ENCODE results near the gene ZMYM5.
"Not testable (repeated sequence)": the region's sequence is repeated elsewhere in the genome, so short reads cannot be mapped to it uniquely, and the experiment has no call there.

ZMYM5 gene

DNA sequence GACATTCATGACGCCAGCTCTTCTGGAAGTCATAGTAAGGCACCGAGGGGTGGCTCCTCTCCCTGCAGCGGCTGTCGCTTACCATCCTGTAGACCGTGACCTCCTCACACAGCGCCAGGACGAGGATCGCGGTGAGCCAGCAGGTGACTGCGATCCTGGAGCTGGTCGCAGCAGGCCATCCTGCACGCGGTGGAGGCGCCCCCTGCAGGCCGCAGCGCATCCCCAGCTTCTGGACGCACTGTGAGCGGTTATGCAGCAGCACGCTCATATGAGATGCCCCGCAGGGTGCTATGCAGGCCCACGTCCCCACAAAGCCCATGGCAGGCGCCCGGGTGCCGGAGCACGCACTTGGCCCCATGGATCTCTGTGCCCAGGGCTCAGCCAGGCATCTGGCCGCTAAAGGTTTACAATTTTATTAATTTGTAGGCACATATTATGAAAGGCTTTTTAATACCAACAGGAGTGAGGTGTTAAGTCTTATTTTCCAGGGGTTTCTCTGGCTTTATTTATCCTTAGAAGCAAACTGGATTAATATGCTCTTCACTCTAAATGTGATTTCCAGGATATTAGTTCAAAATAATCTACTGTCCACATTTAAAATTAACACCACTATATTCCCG, 45.1 kb downstream of the ZMYM5 start:
- peak; percentile 5 for DNase-seq

DNA sequence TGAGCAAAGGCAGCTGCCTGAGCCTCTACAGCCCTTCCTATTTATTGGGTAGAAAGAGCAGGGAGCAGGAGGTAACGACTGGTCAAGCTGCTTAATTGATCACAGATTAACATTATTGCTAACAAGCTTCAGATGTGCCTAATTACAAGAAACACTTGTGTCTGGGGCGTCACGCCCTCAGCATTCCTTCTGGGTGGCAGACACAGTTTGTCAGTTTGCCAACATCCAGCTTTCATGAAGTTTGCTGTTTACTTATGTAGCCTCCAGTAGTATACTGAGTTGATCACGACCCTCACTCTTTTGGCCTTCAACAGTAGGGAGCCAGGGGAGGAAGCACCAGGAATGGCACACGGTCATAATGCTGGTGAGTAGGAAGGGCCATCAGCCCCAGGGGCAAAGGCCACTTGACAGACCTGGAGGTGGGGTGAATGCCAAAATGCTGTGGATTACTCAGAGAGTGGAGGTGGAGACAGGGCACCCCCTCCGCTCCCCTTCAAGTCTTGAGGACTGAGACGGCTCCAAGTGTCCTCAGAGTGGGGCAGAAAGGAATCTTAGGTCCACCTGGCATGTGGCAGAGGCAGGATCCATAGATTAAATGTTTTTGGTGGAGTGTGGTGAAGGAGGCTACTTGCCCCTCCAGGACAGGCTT, 45.8 kb downstream of the ZMYM5 start:
- no peak for DNase-seq

DNA sequence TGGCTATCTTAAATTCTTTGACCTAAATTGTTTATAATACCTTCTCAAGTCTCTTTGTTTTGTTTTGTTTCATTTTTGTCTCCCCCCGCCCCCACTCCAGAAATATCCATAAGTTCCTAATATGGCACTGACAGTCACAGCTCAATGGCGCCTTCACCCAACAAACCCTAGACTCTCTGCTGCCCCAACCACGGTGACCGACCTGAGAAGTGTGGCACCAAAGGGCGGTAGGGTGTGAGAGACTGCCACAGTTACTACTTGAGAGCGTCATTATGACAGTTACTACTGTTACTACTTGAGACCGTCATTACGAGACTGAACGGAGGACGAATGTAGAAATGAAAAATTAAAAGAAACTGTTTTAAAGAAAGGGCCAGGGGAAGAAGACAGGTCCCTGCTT, 46.3 kb downstream of the ZMYM5 start:
- DNase-seq, result no peak

DNA sequence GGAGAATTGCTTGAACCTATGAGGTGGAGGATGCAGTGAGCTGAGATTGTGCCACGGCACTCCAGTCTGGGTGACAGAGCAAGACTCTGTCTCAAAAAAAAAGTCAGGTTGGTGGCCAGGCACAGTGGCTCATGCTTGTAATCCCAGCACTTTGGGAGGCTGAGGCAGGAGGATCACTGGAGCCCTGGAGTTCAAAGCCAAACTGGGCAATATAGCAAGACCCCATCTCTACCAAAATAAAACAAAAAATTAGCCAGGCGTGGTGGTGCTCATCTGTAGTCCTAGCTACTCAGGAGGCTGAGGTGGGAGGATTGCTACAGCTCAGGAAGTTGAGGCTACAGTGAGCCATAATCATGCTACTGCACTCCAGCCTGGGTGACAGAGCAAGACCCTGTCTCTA, 47.6 kb downstream of the ZMYM5 start:
- DNase-seq, result not testable (repeated sequence)

DNA sequence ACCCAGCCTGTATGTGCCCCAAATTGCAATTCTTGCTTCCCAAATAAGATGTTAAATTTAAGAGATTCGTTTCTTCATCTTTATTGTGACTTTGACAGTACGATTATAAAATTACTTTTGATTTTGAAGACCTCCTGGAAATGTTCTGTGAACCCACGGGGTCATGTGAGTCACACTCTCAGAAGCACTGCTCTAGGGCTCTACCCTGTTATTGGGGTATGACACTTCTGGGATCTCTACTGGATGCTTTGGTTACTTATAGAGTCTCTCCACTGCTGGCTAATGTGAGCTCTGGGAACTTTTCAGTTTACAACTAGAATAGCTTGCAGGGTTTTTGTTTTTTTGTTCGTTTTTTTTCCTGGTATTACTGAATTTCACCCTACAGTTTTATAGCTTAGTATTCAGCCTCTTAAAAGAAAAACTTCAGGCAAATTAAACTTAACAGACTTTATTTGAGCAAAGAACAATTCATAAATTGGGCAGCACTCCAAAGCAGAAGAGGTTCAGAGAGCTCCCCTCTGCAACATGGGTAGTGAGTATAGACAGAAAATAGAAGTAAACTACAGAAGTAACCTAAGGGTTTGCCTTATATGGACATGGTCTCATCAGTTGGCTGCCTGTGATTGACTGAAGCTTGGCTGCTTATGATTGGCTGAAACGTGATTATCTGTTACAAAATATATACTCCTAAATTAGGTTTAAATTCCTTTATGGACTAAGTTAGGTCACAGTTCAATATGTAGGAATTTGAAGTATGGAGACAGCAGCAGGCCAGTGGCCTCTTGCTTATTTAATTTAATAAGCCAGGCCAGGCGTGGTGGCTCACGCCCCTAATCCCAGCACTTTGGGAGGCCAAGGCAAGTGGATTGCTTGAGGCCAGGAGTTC, 52.2 kb downstream of the ZMYM5 start:
- no peak for DNase-seq

DNA sequence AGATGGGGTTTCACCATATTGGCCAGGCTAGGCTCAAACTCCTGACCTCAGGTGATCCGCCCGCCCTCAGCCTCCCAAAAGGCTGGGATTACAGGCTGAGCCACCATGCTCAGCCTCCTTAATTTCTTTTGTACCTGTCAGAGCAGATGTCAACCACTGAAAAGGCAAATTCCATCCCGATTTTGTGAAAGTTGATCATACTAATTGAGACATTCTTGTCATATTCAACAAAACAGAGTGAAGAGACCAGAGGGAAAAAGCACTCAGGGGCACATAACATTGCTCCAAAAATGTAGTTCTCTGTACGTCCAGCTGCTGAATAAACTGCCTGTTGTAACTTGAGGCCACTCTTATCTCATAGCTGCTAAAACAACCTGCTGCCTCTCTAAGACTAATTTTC, 53.3 kb downstream of the ZMYM5 start:
- DNase-seq, result no peak

DNA sequence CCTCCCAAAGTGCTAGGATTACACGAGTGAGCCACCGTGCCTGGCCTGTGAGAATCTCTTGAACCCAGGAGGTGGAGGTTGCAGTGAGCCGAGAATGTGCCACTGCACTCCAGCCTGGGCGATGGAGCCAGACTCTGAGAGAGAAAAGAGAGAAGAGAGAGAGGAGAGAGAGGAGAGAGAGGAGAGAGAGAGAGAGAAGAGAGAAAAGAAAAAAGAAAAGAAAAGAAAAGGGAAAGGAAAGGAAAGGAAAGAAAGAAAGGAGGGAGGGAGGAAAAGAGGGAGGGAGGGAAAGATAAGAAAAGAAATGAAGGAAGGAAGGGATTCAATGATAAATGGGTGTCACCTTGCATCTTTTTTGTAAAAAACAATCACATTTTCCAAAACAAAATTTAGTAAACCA, 57.7 kb downstream of the ZMYM5 start:
- DNase-seq, result no peak

DNA sequence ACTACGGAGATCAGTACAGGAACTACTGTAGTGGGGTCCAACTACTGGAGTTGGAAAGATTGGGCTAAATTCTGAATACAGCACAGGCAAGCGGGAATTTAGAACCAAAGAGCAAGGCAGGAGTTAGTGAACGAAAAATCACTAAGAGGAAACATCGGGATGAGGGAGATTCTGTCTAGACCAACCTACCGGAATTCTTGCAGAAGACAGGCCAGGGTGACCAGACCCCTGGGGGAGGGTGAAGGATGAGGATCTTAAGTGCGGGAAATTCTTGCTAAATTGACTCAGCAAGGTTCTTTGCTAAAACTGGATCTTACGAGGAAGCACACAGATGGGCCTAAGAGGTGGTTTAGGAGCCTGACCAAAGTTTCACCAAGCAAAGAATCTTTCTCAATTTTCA, 67.5 kb downstream of the ZMYM5 start:
- no peak for DNase-seq

DNA sequence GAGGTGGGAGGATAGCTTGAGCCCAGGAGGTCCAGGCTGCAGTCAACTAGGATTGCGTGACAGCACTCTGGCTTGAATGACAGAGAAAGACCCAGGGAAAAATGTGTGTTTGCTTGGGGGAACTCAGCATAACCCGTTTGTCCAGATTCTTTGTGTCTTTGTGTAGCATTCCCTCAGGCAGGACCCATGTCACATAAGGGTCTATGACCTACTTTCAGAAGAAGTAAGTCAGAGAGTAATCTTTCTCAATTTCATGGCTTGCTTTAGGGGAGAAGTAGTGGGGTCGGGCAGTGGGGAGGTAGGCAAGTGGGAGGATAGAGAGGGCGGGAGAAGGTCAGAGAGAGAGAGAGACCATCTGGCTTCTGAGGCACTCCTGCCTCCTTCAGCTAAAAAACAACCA, 68.8 kb downstream of the ZMYM5 start:
- no peak for DNase-seq

DNA sequence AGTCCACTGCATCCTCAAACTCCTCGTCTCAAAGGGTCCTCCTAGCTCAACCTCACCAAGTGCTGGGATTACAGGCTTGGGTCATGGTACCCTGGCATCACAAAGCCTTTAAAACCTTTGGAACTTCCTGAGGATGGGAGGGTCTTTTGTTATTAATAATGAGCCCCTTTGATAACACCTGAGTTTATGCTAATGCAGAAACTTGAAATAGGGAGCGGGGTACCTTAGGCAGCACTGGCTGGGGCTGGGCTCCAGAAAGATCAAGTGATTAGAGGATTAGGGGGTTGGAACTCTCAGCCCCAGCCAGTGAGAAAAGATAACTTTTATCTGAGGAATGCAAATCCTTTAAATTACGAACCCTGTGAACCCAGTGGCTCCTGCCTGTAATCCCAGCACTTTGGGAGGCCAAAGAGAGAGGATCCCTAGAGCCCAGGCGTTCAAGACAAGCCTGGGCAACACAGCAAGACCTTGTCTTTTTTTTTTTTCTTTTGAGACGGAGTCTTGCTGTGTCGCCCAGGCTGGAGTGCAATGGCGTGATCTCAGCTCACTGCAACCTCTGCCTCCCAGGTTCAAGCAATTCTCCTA, 71.4 kb downstream of the ZMYM5 start:
- DNase-seq, result no peak

DNA sequence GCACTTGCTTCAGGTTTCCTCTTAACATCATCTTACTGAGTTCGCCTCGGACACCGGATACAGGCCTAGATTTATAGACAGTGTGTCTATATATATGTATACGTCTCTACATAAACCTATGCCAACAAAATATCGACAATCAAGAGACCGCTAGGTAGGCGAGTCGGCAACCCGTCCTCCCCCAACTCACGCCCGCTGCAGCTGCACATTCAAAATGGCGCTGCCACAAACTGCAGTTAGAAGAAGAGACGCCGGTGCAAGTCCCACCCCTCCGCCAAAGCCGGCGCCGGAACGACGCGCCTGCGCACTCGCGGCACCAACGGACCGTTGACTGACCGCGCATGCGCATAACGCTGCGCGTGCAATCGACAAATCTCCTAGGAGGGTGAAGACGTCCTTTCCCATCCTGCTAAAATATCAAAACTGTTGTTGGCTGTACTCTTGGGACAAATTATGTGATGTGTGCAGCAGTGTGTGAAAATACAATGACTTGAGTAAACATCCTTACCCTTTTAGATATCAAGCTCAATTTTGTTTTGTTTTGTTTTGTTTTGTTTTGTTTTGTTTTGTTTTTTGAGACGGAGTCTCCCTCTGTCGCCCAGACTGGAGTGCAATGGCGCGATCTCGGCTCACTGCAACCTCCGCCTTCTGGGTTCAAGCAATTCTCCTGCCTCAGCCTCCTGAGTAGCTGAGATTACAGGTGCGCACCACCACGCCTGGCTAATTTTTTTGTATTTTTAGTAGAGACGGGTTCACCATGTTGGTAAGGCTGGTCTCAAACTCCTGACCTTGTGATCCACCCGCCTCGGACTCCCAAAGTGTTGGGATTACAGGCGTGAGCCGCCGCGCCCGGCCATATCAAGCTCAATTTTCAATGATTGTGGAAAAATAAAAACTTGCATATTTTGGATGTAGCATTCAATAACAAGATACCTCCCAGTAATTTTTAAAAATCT, 80.4 kb downstream of the ZMYM5 start, which contains the start of gene PSPC1:
Gene PSPC1 (minus strand): TSS at position 219 of the 956 bp plus-strand sequence. CDS start 188 bp downstream, at position 31.
- peak; percentile 94 for DNase-seq

DNA sequence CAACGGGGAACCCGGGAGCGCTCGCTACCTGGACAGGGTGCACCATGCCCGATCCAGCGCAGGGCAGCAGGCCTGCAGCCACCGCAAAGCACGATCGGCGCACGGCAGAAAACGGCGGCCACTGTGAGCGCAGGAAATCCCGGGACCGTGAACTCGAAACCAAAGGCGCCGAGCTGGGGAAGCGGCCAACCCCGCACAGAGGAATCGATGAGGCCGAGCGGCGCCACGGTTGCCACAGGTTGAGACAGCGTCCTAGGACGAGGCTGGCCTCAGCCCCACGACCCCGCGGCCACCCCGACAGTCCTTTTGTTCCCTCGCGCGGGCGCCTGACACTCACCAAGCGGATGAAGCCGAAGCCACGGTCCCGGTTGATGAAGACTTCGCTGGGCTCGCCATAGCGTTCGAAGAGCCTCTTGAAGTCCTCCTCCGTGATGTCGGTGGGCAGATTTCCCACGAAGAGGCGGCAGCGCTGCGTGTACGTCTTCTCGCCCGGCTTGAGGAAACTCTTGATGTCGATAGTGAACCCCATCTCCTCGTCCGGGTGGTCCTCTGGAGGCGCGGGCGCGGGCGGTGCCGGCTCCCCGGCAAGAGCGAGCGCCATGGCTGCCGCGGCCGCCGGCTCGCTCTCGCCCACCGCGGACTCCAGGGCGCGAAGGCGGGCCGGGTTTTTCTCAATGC, 81.3 kb downstream of the ZMYM5 start:
- peak; percentile 42 for DNase-seq

DNA sequence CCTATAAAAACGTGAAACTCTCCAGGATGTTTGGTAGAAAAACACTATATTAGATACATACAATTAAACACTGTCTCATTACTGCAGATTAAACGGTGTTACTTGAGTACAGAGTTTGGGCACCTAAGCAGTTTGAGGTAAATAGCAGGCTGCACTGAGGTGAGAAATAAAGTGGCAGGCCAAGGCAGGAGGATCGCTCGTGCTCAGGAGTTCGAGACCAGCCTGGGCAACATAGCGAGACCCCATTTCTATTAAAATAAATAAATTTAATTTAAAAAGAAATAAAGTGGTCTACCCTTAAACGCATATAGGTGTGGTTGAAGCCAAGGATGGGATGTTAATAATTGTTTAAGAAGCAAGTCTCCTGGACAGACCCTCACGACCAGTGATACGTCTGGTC, 81.9 kb downstream of the ZMYM5 start:
- no peak for DNase-seq

DNA sequence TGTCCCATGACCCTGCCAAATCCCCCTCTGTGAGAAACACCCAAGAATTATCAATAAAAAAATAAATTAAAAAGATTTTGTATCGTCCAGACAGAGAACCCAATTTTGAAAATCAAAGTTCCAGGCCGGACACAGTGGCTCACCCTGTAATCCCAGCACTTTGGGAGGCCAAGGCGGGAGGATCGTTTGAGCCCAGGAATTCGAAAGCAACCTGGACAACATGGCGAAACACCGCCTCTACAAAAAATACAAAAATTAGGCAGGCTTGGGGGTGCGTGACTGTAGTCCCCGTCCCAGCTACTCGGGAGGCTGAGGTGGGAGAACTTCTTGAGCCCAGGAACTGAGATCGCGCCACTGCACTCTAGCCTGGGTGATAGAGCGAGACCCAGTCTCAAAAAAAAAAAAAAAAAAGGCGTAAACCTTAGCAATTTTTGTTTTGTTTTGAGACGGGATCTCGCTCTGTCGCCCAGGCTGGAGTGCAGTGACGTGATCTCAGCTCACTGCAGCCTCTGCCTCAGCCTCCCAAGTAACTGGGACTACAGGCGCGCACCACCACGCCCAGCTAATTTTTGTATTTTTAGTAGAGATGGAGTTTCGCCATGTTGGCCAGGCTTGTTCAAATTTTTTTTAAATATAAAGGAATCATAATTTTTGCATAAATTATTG, 82.6 kb downstream of the ZMYM5 start:
- DNase-seq, result not testable (repeated sequence)
